Measurements from ENCODE around the gene WDR76. TPM values are rescaled to one million over a fixed set of nuclear protein-coding genes. Genes with fewer than 3 reads are reported as not detected.

Gene WDR76
- total RNA-seq, 1 donor from 2014 or later = 3.0 TPM

GRCh38 chr15:43913026-43913780 is 86.4 kb downstream of the WDR76 start:
- no peak for DNase-seq (ENCODE audit: low spot score)

- DNase-seq (ENCODE audit: low spot score) = no peak
These were observed 87.1 kb downstream of the WDR76 start for GRCh38 chr15:43913941-43914340.

GRCh38 chr15:43915631-43916325 is 89.0 kb downstream of the WDR76 start:
- no peak for DNase-seq (ENCODE audit: low spot score)

GRCh38 chr15:43916326-43916660 is 89.5 kb downstream of the WDR76 start:
- no peak for DNase-seq (ENCODE audit: low spot score)

Other genes with a start within 250 kb of the WDR76 start
- 104 TPM for gene PPIP5K1, start 236.8 kb upstream of the WDR76 start, total RNA-seq
- gene CKMT1B, start 233.0 kb upstream of the WDR76 start, total RNA-seq = 52.7 TPM
- 1.6 TPM for gene STRC, start 208.2 kb upstream of the WDR76 start, total RNA-seq
- gene CATSPER2, start 178.2 kb upstream of the WDR76 start, total RNA-seq = 8.1 TPM
- 65.4 TPM for gene CKMT1A, start 133.1 kb upstream of the WDR76 start, total RNA-seq
- 520 TPM for gene PDIA3, start 80.6 kb upstream of the WDR76 start, total RNA-seq
- gene ELL3, start 50.0 kb upstream of the WDR76 start, total RNA-seq = 8.5 TPM
- gene SERF2, start 34.7 kb upstream of the WDR76 start, total RNA-seq = 965 TPM
- 0.23 TPM for gene SERINC4, start 26.8 kb upstream of the WDR76 start, total RNA-seq
- gene HYPK, start 26.4 kb upstream of the WDR76 start, total RNA-seq = 10.8 TPM
- 25.6 TPM for gene MFAP1, start 2.3 kb upstream of the WDR76 start, total RNA-seq

Data from mucosa of gallbladder (tissue), 1 donor.